ENCODE data around the gene PTPRT. TPM values are rescaled to one million over a fixed set of nuclear protein-coding genes. Genes with fewer than 3 reads are reported as not detected.

PTPRT gene
- total and polyA plus RNA-seq, 2 experiments from 2014 or later, result not detected

- ATAC-seq, result no peak
- H3K4me3 ChIP-seq, result no peak overlapping the region
- H3K27me3 ChIP-seq (ENCODE audit: insufficient read depth), result no peaks in the 10 kb centered on the region
- TF ChIP-seq ETS1 (IDR thresholded peaks at IDR 0.05), result no peak
- no peak for TF ChIP-seq JUNB (IDR thresholded peaks at IDR 0.05; ENCODE audit: unreplicated experiment)
- TF ChIP-seq POLR2AphosphoS5 (IDR thresholded peaks at IDR 0.05; ENCODE audit: low read depth), result no peak
- H4K20me1 ChIP-seq (replicated peaks; ENCODE audit: insufficient read depth), result no peaks in the 10 kb centered on the region
- no peak overlapping the region for H3K4me3 Mint-ChIP-seq
- peaks cover 11% of the 10 kb centered on the region for H3K36me3 ChIP-seq (ENCODE audit: insufficient read depth)
- no peak overlapping the region for H3K27ac Mint-ChIP-seq
- no peak for DNase-seq (ENCODE audit: low spot score)
- H3K27ac ChIP-seq (ENCODE audit: low read depth), result no peak overlapping the region
- peaks cover 37% of the 10 kb centered on the region for H3K36me3 Mint-ChIP-seq (ENCODE audit: low read depth)
- H3K9me2 ChIP-seq (ENCODE audit: insufficient read depth), result no peaks in the 10 kb centered on the region
- peaks cover 1% of the 10 kb centered on the region for H3K27me3 Mint-ChIP-seq (ENCODE audit: insufficient read depth, low read depth, poor library complexity)
- peaks cover 90% of the 10 kb centered on the region for H3K9me3 Mint-ChIP-seq
- no peaks in the 10 kb centered on the region for H3F3A ChIP-seq (replicated peaks; ENCODE audit: low read depth)
- H3K4me1 Mint-ChIP-seq, result no peaks in the 10 kb centered on the region
- H3K4me1 ChIP-seq (ENCODE audit: insufficient read depth), result no peaks in the 10 kb centered on the region
- H3K79me2 ChIP-seq (replicated peaks; ENCODE audit: insufficient read depth), result no peaks in the 10 kb centered on the region
- H2AFZ ChIP-seq, result no peak overlapping the region
- H3K4me2 ChIP-seq, result no peak overlapping the region
These were observed 182.9 kb downstream of the PTPRT start for GRCh38 chr20:43006651-43007375.

GRCh38 chr20:43003318-43003944 is 186.3 kb downstream of the PTPRT start:
- no peak overlapping the region for H3K4me2 ChIP-seq
- DNase-seq (ENCODE audit: low spot score) (no peak), ATAC-seq (no peak)
- H3K79me2 ChIP-seq (replicated peaks; ENCODE audit: insufficient read depth), result no peaks in the 10 kb centered on the region
- no peak overlapping the region for H3K4me3 ChIP-seq
- H2AFZ ChIP-seq, result no peak overlapping the region
- Mint-ChIP-seq H3K27ac (no peak overlapping the region), H3K27me3 (ENCODE audit: insufficient read depth, low read depth, poor library complexity) (no peaks in the 10 kb centered on the region), H3K36me3 (ENCODE audit: low read depth) (peaks cover 19% of the 10 kb centered on the region; the same call in 2 of the 3 replicates), H3K9me3 (peaks cover 88% of the 10 kb centered on the region), H3K4me1 (no peaks in the 10 kb centered on the region), H3K4me3 (no peak overlapping the region)
- H3K27me3 ChIP-seq (ENCODE audit: insufficient read depth), result no peaks in the 10 kb centered on the region
- H3K9me2 ChIP-seq (ENCODE audit: insufficient read depth), result no peaks in the 10 kb centered on the region
- no peaks in the 10 kb centered on the region for H3K4me1 ChIP-seq (ENCODE audit: insufficient read depth)
- H4K20me1 ChIP-seq (replicated peaks; ENCODE audit: insufficient read depth), result no peaks in the 10 kb centered on the region
- H3K27ac ChIP-seq (ENCODE audit: low read depth), result no peak overlapping the region
- no peaks in the 10 kb centered on the region for H3F3A ChIP-seq (replicated peaks; ENCODE audit: low read depth)
- peaks cover 11% of the 10 kb centered on the region for H3K36me3 ChIP-seq (ENCODE audit: insufficient read depth)
- TF ChIP-seq ZNF114 (CRISPR knock-in tag; IDR thresholded peaks at IDR 0.05) (no peak), ZNF462 (CRISPR knock-in tag; IDR thresholded peaks at IDR 0.05) (no peak), POLR2AphosphoS5 (IDR thresholded peaks at IDR 0.05; ENCODE audit: low read depth) (no peak), CREB1 (CRISPR knock-in tag; IDR thresholded peaks at IDR 0.05; ENCODE audit: low read depth) (no peak), ZNF331 (CRISPR knock-in tag; IDR thresholded peaks at IDR 0.05; ENCODE audit: low read depth) (no peak), JUNB (IDR thresholded peaks at IDR 0.05; ENCODE audit: unreplicated experiment) (no peak)
